AG10803 (cell line): ENCODE results near the gene TRPV4.

ENCODE experiments used
- DNase-seq: peaks from one replicate; pipeline ENCODE4 v3.0.0; 2010; ENCODE audit warnings: low read depth
- H3K4me3 ChIP-seq: 2 replicates; pipeline ENCODE4 v1.5.1; 2011; ENCODE audit warnings: mild to moderate bottlenecking, low read length, control low read depth
- CTCF ChIP-seq: conservative IDR thresholded peaks from 2 replicates; pipeline ENCODE4 v1.5.1; 2011; ENCODE audit warnings: mild to moderate bottlenecking, low read length, control low read depth, inconsistent platforms

The TRPV4 gene

DNA sequence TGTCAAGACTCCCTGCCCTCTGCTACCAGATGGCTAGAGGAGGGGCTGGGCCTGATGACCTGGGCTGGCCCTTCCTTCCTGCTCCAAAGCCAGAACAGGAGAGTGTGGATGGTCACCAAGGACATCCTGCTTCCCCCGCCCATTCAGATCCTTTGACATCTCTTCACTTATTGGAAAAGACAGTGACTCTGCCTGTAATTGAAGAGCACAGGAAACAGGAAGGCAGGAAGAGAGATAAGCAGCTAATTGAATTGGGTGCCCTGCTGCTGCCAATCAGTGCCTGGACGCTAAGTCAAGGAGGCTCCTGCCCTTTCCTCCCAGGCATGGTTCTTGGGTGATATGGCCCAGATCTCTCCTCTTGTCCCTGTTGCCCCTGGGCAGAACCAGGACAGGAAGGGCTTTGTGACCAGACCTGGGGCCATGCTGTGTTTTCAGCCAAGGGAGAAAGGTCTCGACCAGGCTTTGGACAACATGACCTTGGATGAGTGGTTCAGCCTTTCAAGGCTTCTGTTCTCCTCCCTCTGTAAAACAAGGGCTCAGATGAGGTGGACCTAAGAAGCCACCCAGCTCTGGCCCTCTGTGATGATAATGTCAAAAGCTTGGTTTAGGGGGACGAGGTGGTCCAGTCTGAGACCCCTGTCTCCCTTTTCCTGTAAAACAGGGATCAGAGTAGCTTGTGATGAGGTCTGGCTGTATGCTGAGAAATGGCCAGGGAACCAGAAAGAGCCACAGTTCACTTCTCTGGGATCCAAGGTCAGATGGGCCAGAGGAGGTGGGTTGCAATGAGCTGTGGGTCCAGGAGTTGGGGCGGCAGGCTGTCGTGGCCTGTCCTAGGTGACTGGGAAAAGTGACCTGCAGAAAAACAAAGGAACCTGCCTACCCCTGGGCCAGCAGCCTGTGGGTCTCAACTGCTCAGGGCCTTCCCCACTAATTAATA, 80.8 kb downstream of the TRPV4 start:
- no peak for DNase-seq
- no peak overlapping the region for H3K4me3 ChIP-seq
- no peak for TF ChIP-seq CTCF

DNA sequence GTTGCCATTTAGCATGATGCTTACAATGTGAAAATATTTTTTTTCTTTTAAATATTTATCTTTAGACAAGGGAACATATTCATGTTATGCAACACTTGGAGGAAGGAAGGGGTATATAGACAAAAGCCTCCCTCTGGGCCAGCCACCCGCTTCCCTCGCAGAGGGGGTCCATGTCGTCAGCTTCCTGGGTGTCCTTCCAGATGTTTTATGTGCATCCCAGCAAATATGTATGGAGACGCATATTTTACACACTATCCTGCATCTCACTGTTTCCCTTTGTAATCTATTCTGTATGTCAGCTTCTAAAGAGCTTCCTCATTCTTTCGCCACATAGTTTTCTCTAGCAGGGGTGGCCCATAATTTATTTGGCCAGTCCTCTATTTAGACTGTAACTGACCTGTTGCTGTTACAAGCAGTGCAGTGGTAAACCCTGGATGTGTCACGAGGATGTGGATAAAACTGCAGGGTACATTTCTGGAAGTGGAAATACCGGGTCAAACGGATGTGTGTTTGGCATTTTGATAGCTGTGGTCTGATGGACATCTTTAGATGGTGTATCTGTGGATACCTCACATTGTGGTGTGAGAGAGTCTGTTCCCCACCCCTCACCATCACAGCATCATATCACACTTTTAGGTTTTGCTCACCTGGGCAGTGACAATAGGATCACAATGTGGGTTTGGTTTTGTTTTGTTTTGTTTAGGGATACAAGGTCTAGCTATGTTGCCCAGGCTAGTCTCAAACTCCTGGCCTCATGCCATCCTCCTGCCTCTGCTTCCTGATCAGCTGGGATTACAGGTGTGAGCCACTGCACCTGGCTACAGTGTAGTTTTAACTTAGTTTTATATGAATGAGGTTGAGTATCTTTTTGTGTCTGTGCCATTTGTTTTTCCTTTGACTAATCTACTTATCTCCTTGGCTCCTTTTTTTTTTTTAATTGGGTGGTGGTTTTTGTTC, 87.9 kb downstream of the TRPV4 start:
- H3K4me3 ChIP-seq, result no peak overlapping the region
- DNase-seq, result no peak
- no peak for TF ChIP-seq CTCF

DNA sequence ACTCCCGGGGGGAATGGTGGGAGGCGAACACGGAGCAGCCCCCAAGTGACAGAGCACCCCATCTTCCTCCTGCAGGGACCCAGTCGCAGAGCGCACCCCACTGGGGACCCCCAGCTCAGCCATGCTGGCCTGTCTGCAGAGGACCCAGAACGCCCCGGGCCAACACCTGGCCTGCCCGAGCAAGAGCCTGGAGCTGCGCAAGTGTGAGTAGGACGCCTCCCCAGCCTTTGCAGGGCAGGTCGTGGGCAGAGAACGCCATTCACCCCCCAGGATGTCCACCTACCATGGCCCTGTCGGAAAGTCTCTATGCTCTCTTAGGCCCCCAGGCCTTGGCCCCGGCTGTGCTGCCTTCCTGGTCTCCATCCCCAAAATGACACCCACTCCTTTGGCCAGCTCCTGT, 89.2 kb downstream of the TRPV4 start:
- no peak for DNase-seq
- TF ChIP-seq CTCF, result no peak

GRCh38 chr12:109743076-109743910, 89.9 kb downstream of the TRPV4 start:
- no peak for DNase-seq
- TF ChIP-seq CTCF, result no peak
- no peak overlapping the region for H3K4me3 ChIP-seq

More for the DNA sequence above, 89.2 kb downstream of the TRPV4 start:
- H3K4me3 ChIP-seq, result no peak overlapping the region

- TF ChIP-seq CTCF, result no peak
- DNase-seq, result no peak
These were observed 91.1 kb downstream of the TRPV4 start for GRCh38 chr12:109741970-109742703.

More at GRCh38 chr12:109741970-109742703, 91.1 kb downstream of the TRPV4 start:
- H3K4me3 ChIP-seq, result no peak overlapping the region
